Panc1 (cell line): ENCODE results near the gene LCA5L. TPM values are rescaled to one million over a fixed set of nuclear protein-coding genes. Genes with fewer than 3 reads are reported as not detected.

Source experiments
- ATAC-seq: fragments of 200-7000 bp; cut with Tn5 transposase; 2 replicates; pipeline ENCODE4 v1.9.1; 2020; ENCODE audit warnings: mild to moderate bottlenecking, moderate library complexity
- BruUV-seq: library from RNA; stranded (reverse); fragments of 400-500 nt; replicated peaks from 2 replicates; lab custom pipeline; 2021; lab: Mats Ljungman, UMichigan
- CTCF ChIA-PET: fragments of 300-600 bp; sonication (Branson Sonifier 250); formaldehyde crosslinking; loops from one replicate; lab custom pipeline; 2022; ENCODE audit warnings: antibody characterized with exemption; lab: Charles Lee
- POLR2A ChIA-PET: fragments of 300-600 bp; sonication (Branson Sonifier 250); formaldehyde crosslinking; loops from one replicate; lab custom pipeline; 2022; ENCODE audit warnings: antibody characterized with exemption; lab: Charles Lee
- DNase-seq: peaks from one replicate; pipeline ENCODE4 v3.0.0-alpha.2; 2010; ENCODE audit warnings: low read depth, low spot score
- H3K27ac ChIP-seq: 2 replicates; pipeline ENCODE4 v1.5.1; 2011; ENCODE audit warnings: mild to moderate bottlenecking, low read length, inconsistent platforms
- H3K27me3 ChIP-seq: fragments of 200-500 bp; sonication (Bioruptor generic); 2 replicates; pipeline ENCODE4 v1.6.0; 2014; ENCODE audit warnings: low read length, inconsistent platforms; ENCODE audit not compliant: control insufficient read depth, insufficient read depth
- H3K36me3 ChIP-seq: fragments of 200-500 bp; sonication (Bioruptor generic); 2 replicates; pipeline ENCODE4 v1.5.1; 2014; ENCODE audit warnings: inconsistent platforms, mild to moderate bottlenecking, low read length, moderate library complexity; ENCODE audit not compliant: control insufficient read depth, insufficient read depth
- H3K4me1 ChIP-seq: 2 replicates; pipeline ENCODE4 v1.5.1; 2011; ENCODE audit warnings: inconsistent platforms, mild to moderate bottlenecking, low read length, moderate library complexity; ENCODE audit not compliant: control insufficient read depth, insufficient read depth
- H3K4me3 ChIP-seq, 2 experiments: 2 replicates each; pipeline ENCODE4 v1.5.1; 2011 to 2012; ENCODE audit warnings: low read depth in 2 of 2, low read length in 2 of 2, mild to moderate bottlenecking in 2 of 2, inconsistent platforms in 1 of 2, moderate library complexity in 1 of 2
- H3K9me3 ChIP-seq: fragments of 200-500 bp; sonication (Bioruptor generic); 2 replicates; pipeline ENCODE4 v1.5.1; 2014; ENCODE audit warnings: low read depth, mild to moderate bottlenecking, inconsistent platforms, low read length, moderate library complexity; ENCODE audit not compliant: control insufficient read depth, insufficient read depth
- CTCF ChIP-seq: fragments of 450-650 bp; IDR thresholded peaks from 2 replicates; pipeline ENCODE4 v1.5.1; 2017; ENCODE audit warnings: mild to moderate bottlenecking
- POLR2AphosphoS5 ChIP-seq: IDR thresholded peaks from 2 replicates; pipeline ENCODE4 v1.6.1; 2012; ENCODE audit warnings: mild to moderate bottlenecking, low read depth, low read length, moderate library complexity
- REST ChIP-seq, 2 experiments: IDR thresholded peaks; 2 replicates each; pipeline ENCODE4 v1.6.1; 2011 to 2012; ENCODE audit warnings: low read depth in 2 of 2, control low read depth in 1 of 2, low read length in 1 of 2, mild to moderate bottlenecking in 1 of 2, moderate library complexity in 1 of 2; ENCODE audit not compliant: insufficient read depth in 1 of 2
- SIN3A ChIP-seq: IDR thresholded peaks from 2 replicates; pipeline ENCODE4 v1.6.1; 2012; ENCODE audit warnings: low read depth, mild to moderate bottlenecking, low read length, moderate library complexity, borderline replicate concordance; ENCODE audit not compliant: insufficient read depth
- TCF7L2 ChIP-seq: IDR thresholded peaks from 2 replicates; pipeline ENCODE4 v1.6.1; 2011; ENCODE audit warnings: mild to moderate bottlenecking, low read depth, low read length, inconsistent platforms
- in situ Hi-C: cut with HindIII; loops from 2 replicates; pipeline ENCODE4 v1.10.0; 2016; ENCODE audit warnings: low sequenced_read_pairs, low pct_unique_long_range_greater_than_20kb
- intact Hi-C: fragments of 100-400 bp; cut with micrococcal nuclease; formaldehyde crosslinking; loops from one replicate; pipeline ENCODE4 v1.10.0; 2022; ENCODE audit not compliant: unreplicated experiment
- total RNA-seq: library from RNA; stranded (reverse); gene quantifications from one replicate; pipeline ENCODE4 v1.2.1, GENCODE V29; 2021; ENCODE audit not compliant: unreplicated experiment

LCA5L gene
- total RNA-seq, 1 experiment from 2014 or later, result 0.87 TPM

GRCh38 chr21:39453571-39454179 lies 8.1 kb upstream of the LCA5L start:
- H3K36me3 ChIP-seq, result no peaks in the 10 kb centered on the region; the same call in 1 of the 2 replicates
- H3K27me3 ChIP-seq, result no peaks in the 10 kb centered on the region
- H3K9me3 ChIP-seq, result no peaks in the 10 kb centered on the region
- no peak overlapping the region for H3K27ac ChIP-seq
- intact Hi-C loops (no loop called here), in situ Hi-C loops (no loop called here)
- H3K4me3 ChIP-seq, result no peak overlapping the region
- POLR2A ChIA-PET, result no interaction called here
- TF ChIP-seq REST (IDR thresholded peaks at IDR 0.05; ENCODE audit: insufficient read depth in 1 of 2, low read depth in 2 of 2, low read length in 1 of 2) (no peak), CTCF (no peak), POLR2AphosphoS5 (no peak), TCF7L2 (no peak), SIN3A (no peak)
- BruUV-seq, result no TSS peak
- ATAC-seq (no peak), DNase-seq (no peak)
- CTCF ChIA-PET, result no interaction called here
- no peaks in the 10 kb centered on the region for H3K4me1 ChIP-seq

GRCh38 chr21:39452970-39453342 lies 7.4 kb upstream of the LCA5L start:
- no peak for ATAC-seq
- CTCF ChIA-PET, result no interaction called here
- Histone ChIP-seq H3K27ac (no peak overlapping the region), H3K36me3 (no peaks in the 10 kb centered on the region; the same call in 1 of the 2 replicates), H3K9me3 (no peaks in the 10 kb centered on the region), H3K27me3 (no peaks in the 10 kb centered on the region), H3K4me3 (no peak overlapping the region), H3K4me1 (no peaks in the 10 kb centered on the region)
- BruUV-seq, result no TSS peak
- POLR2A ChIA-PET, result no interaction called here
- intact Hi-C loops (no loop called here), in situ Hi-C loops (no loop called here)
- TF ChIP-seq TCF7L2 (no peak), SIN3A (no peak), POLR2AphosphoS5 (no peak), CTCF (no peak), REST (IDR thresholded peaks at IDR 0.05; ENCODE audit: insufficient read depth in 1 of 2, low read depth in 2 of 2, low read length in 1 of 2) (no peak)
- DNase-seq, result no peak
